ENCODE data around the gene ANKMY2.
"Not testable (repeated sequence)": the region's sequence is repeated elsewhere in the genome, so short reads cannot be mapped to it uniquely, and the experiment has no call there.

ANKMY2 gene

DNA sequence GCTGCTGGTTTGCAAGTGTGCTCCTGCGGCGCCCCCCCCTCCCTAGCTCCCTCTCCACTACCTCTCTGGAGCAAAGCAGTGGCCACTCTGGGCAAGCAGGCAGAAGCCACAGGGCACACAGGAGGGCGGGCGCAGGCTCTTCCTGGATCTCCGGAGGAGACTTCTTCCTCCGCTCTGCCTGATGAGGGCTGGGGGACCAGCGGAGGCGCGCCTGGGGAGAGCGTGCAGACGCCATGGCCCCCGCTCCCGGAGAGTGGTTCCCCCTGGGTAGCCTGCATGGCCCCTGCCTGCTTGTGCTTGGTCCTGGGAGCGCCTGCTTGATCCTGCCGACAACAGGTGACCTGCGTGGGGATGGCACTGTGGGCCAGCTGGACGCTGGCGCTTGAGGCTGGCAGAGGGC lies 29.0 kb downstream of the ANKMY2 start:
- no peak for DNase-seq

DNA sequence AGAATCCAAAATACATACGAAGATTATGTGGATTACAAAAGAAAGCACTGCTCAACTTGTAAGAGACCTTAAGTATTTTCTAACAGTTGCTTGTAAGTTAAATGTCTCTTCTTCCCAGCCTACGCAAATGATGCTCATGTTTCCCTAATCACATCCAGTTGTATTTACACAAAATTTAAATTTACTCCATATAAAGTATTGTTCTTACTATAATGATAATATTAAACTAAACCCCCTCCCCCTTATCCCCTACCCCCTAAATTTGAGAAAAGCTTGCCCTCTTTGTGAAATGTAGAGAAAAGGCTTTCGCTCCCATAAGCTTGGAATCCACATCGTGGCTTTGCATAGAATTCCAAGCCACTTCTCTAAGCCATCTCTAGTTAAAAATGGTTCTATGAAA lies 29.4 kb downstream of the ANKMY2 start:
- no peak for DNase-seq

DNA sequence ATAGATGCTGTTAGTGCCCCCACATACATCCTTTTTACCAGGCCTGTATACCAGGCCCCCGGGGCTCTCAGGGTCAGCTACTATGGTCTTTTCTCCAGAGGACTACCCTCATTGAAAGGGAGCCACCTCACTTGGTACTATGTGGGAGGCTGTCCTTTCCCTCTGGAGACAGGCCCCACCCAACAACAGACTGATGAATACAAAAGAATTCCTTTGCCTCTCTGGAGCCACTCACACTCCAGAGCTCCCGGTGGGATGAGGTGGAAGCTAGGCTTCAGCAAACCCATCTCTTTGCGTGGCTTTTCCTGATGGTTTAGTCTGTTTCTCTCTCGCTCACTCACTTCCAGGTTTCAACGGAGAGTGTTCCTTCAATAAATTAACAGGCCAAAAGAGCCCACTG lies 30.3 kb downstream of the ANKMY2 start:
- DNase-seq, result no peak

DNA sequence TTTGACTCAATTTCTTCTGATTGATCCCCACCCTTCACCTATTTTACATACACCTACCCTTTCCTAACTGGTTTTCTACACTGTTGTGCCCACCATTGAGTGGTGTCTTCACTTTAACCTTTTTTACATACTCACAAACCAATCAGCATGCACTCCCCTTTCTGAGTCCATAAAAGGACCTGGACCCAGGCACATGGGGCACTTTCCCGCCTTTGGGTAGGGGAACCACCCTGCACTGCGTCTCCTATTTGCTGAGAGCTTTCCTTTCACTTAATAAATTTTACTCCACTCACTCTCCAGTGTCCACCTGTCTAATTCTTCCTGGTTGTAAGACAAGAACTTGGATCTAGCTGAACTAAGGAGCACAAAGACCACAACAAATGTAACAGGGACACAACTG lies 33.8 kb downstream of the ANKMY2 start:
- no peak for DNase-seq

DNA sequence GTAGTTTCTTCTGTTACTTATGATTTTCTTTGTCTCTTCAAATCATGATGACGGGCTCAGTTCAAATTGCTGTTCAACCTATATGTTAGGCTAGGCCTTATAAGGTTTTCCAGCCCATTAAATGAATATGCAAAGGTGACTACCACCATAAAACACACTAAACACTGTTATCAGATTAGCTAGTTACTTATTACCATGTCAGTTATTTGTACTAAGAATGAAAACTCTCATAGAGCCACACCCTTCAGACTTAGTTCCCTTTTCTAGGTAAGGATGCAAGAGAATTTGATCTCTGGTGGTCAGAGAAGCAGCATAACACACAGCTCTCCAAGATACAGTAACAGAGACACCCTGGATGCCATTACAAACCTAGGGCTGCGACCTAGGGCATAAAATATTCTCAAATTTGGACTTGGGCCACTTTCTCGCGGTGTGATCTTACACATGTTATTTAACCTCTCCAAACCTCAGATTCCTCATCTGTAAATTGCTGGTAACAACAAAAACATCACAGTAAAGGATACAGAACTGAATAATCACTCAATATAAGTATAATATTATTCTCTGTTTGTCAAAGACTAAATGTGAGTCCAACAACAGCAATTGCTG lies 35.6 kb downstream of the ANKMY2 start:
- DNase-seq, result no peak

- no peak for DNase-seq
Measured at GRCh38 chr7:16606704-16607103, 38.9 kb downstream of the ANKMY2 start.

GRCh38 chr7:16604054-16604453 lies 41.5 kb downstream of the ANKMY2 start:
- no peak for DNase-seq

GRCh38 chr7:16603633-16604032 lies 41.9 kb downstream of the ANKMY2 start:
- DNase-seq, result no peak

GRCh38 chr7:16599860-16600259 lies 45.7 kb downstream of the ANKMY2 start:
- no peak for DNase-seq

DNA sequence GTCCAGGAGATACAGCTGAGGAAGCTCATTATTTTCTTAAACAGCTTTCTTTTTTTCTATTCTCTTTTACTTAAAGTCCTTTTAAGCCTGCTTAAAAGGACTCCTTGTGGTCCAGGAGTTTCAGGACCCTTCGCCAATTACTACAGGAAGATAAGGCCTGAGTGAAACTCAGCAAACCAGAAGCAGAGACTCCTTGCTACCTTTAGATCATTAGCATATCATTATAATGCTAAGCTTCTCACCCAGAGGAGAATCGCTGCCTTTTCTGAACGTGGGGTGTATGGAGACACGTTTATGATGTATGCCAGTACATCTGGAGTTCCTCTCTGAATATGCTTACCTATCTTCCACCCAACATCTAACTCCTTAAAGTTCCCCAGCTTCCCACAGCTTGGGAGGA lies 47.5 kb downstream of the ANKMY2 start:
- no peak for DNase-seq

DNA sequence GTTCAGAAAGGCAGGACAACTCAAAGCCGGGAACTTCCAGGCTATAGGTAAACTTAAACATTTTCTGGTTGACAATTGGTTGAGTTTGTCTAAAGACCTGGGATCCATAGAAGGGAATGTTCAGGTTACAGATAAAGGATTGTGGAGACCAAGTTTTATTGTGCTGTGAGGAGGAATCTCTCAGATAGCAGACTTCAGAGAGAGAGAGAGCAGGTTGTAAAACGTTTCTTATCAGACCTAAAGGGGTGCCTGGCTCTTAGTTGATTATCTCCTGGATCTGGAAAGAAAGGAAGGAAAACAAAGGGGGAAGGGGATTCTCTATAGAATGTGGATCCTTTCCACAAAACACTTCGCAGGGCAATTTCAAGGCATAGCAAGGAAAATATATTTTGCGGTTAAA lies 50.0 kb downstream of the ANKMY2 start:
- not testable (repeated sequence) for DNase-seq

- no peak for DNase-seq
Measured at GRCh38 chr7:16594676-16595075, 50.9 kb downstream of the ANKMY2 start.

- DNase-seq, result no peak
Measured at GRCh38 chr7:16594061-16594460, 51.5 kb downstream of the ANKMY2 start.

GRCh38 chr7:16592395-16592794 lies 53.2 kb downstream of the ANKMY2 start:
- DNase-seq, result no peak

DNA sequence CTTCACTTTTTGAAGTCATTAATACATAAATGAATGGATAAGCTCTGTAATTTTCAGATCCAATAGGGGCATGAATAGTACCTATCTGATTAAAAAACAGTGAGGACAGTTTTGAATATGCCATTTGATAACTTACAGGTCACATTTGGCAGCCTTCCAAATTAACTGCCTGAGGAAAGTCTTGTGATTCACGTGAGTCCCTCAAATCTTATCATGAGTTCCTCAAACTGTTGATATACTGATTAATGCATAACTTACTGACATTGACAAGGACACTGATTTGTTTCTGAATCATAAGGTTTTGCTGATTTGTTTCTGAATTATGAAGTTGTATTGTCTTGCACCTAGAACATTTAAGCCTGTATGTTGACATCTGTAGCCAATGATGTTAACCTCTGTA lies 55.1 kb downstream of the ANKMY2 start:
- no peak for DNase-seq

GRCh38 chr7:16589881-16590280 lies 55.7 kb downstream of the ANKMY2 start:
- no peak for DNase-seq

DNA sequence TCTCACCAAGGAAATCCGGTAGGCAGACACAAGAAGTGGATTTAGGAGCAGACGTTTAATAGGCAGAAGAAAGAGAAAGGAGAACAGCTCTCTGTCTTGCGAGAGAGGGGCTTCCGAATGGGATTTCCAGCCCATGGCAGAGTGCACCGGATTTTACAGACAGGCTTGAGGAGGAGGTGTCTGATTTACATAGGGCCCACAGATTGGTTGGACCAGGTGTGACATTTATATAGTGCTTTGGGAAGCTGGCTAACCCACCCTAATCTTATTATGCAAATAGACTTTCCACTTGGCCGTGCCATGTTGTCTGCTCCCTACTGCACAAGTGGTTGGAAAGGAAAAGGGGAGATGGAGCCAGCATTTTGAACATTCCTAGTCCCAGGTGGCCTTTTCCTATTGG lies 57.8 kb downstream of the ANKMY2 start:
- no peak for DNase-seq

DNA sequence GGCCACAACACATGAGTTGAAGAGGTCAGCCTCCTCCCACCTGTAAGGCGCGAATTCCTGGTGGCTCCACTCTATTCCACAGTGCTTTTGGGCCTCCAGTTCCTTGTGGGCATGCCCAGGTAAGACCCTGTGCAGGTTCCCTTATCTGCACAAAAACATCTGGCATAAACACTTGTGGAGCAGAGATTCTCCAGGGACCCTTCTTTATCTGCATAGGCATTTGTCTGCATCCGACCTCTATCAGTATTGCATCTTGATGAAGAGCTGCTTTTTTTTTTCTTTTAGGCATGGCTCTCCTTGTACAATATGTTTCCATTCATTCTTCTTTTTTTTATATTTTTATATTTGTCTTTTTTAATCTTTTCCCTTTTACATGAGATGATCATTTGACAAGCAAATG lies 58.4 kb downstream of the ANKMY2 start:
- DNase-seq, result no peak

- DNase-seq, result no peak
Measured at GRCh38 chr7:16586081-16586874, 59.3 kb downstream of the ANKMY2 start.

DNA sequence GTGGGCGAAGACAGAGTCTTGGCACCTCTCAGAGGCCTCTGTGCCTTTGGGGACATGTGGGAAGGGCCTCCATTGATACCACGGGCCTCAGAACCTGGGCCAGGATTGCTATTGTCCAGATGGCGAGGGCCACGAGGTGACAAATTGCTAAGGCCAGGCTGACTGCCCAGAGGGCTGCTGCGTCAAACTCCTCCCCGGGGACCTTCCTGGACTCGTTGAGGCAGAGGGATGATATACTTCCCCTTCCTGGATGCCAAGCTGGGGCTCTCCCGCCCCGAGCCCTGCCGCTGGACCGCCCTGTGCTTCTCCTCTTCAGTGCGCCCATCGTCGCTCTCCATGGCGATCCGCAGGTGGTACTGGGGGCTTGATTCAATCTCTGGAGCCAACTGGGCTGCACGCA lies 60.0 kb downstream of the ANKMY2 start:
- no peak for DNase-seq

GRCh38 chr7:16583834-16584233 lies 61.7 kb downstream of the ANKMY2 start:
- no peak for DNase-seq

- DNase-seq, result no peak
Measured at GRCh38 chr7:16581286-16581685, 64.3 kb downstream of the ANKMY2 start.

GRCh38 chr7:16579216-16579615 lies 66.3 kb downstream of the ANKMY2 start:
- no peak for DNase-seq

- DNase-seq, result no peak
Measured at GRCh38 chr7:16571941-16572340, 73.6 kb downstream of the ANKMY2 start.

- no peak for DNase-seq
Measured at GRCh38 chr7:16564909-16565426, 80.6 kb downstream of the ANKMY2 start.

Measured in stimulated activated naive CD4-positive, alpha-beta T cell treated with Interleukin-2 at 50 U/mL for 16 hours (primary cell).